G401.6 (cell line): ENCODE results near the gene RMDN3.

Experiments
- FAIRE-seq: peaks from 2 replicates; lab custom pipeline; 2012; peaks lifted over from hg19 to GRCh38; lab: Jason Lieb, UNC

RMDN3 gene

GRCh38 chr15:40772014-40772413, 17.0 kb upstream of the RMDN3 start:
- FAIRE-seq = no peak

- no peak for FAIRE-seq
Measured at GRCh38 chr15:40771242-40771641, 16.2 kb upstream of the RMDN3 start.

- no peak for FAIRE-seq
Measured at GRCh38 chr15:40770147-40770721, 15.2 kb upstream of the RMDN3 start.

- FAIRE-seq = no peak
Measured at GRCh38 chr15:40769274-40770146, 14.5 kb upstream of the RMDN3 start, which contains the start of gene C15orf62. Gene C15orf62, plus strand, starts transcription at chr15:40769980. Its CDS starts 516 bp downstream, at chr15:40770496.

GRCh38 chr15:40768521-40769273, 13.6 kb upstream of the RMDN3 start:
- FAIRE-seq = no peak

- FAIRE-seq = no peak
Measured at GRCh38 chr15:40767838-40768500, 12.9 kb upstream of the RMDN3 start.

- no peak for FAIRE-seq
Measured at GRCh38 chr15:40766906-40767837, 12.1 kb upstream of the RMDN3 start.

- no peak for FAIRE-seq
Measured at GRCh38 chr15:40766194-40766815, 11.3 kb upstream of the RMDN3 start.

- FAIRE-seq = no peak
Measured at GRCh38 chr15:40764629-40765103, 9.6 kb upstream of the RMDN3 start.

- FAIRE-seq = no peak
Measured at GRCh38 chr15:40763801-40764628, 9.0 kb upstream of the RMDN3 start, which contains the start of gene GCHFR. Gene GCHFR, plus strand, starts transcription at chr15:40764068. Its CDS starts 113 bp downstream, at chr15:40764181.

GRCh38 chr15:40762919-40763800, 8.1 kb upstream of the RMDN3 start:
- no peak for FAIRE-seq

GRCh38 chr15:40759961-40760360, 4.9 kb upstream of the RMDN3 start:
- no peak for FAIRE-seq

- no peak for FAIRE-seq
Measured at GRCh38 chr15:40756938-40757337, 1.9 kb upstream of the RMDN3 start.

GRCh38 chr15:40755812-40756208, 756 bp upstream of the RMDN3 start:
- FAIRE-seq = peak; percentile 23

GRCh38 chr15:40754574-40754882, 526 bp downstream of the RMDN3 start:
- no peak for FAIRE-seq

- no peak for FAIRE-seq
Measured at GRCh38 chr15:40751745-40752144, 3.3 kb downstream of the RMDN3 start.

GRCh38 chr15:40750885-40751284, 4.2 kb downstream of the RMDN3 start:
- no peak for FAIRE-seq

GRCh38 chr15:40749151-40749630, 5.9 kb downstream of the RMDN3 start:
- no peak for FAIRE-seq
